SK-N-SH (cell line): Measurements from ENCODE around the gene FETUB.

Experiments
- FOXM1 ChIP-seq: IDR thresholded peaks from 2 replicates; pipeline ENCODE4 v1.4.0; 2012; ENCODE audit warnings: low read depth, mild to moderate bottlenecking
- GABPA ChIP-seq: IDR thresholded peaks from 2 replicates; pipeline ENCODE4 v1.4.0; 2012; ENCODE audit warnings: low read depth, mild to moderate bottlenecking
- SIN3A ChIP-seq: IDR thresholded peaks from 2 replicates; pipeline ENCODE4 v1.6.1; 2012; ENCODE audit warnings: low read depth, mild to moderate bottlenecking, low read length, moderate library complexity, borderline replicate concordance

- TF ChIP-seq GABPA: no peak
- no peak for TF ChIP-seq FOXM1
- TF ChIP-seq SIN3A: no peak
Observed at GRCh38 chr3:186630950-186631641, 9.1 kb upstream of the FETUB start.
